ENCODE measurements around the gene PUS1. TPM values are rescaled to one million over a fixed set of nuclear protein-coding genes. Genes with fewer than 3 reads are reported as not detected.

The PUS1 gene
- total RNA-seq, 1 experiment from 2014 or later: 117 TPM

DNA sequence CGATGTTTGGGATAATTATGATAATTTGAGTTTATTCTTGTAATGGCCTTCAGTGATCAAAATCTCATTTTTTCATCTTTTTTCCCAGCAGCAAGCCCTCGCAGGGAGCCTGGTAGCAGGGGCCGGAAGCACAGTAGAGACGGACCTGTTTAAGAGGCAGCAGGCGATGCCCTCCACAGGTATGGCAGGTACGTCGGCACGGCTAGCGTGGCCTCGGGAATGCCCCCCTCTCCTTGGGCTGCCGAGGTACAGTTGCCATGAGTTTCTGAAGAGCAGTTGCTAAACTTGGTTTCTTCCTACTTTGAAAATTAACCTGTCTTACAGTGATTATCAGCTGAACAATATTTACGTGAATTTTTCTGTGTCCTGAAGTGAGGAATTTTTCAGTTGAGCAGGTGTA is 50.5 kb downstream of the PUS1 start:
- H3K4me2 ChIP-seq (ENCODE audit: insufficient read depth, insufficient read length, low read length): no peak overlapping the region
- no peaks in the 10 kb centered on the region for H3K27me3 Mint-ChIP-seq (ENCODE audit: low read depth)
- H2BK5ac ChIP-seq (ENCODE audit: insufficient read length, low read length): no peak overlapping the region
- H3K18ac ChIP-seq (ENCODE audit: insufficient read length, low read depth, low read length): no peak overlapping the region
- no peaks in the 10 kb centered on the region for H4K20me1 ChIP-seq (ENCODE audit: control insufficient read depth, insufficient read depth, insufficient read length)
- DNase-seq: no peak
- H2AFZ ChIP-seq (ENCODE audit: low read length): no peak overlapping the region
- no peak overlapping the region for H2BK120ac ChIP-seq (ENCODE audit: low read depth, low read length, poor library complexity, severe bottlenecking)
- H2BK20ac ChIP-seq (ENCODE audit: low read depth, low read length, poor library complexity, severe bottlenecking): no peak overlapping the region
- no peak overlapping the region for H3K4ac ChIP-seq (ENCODE audit: low read depth, low read length)
- peaks cover 4% of the 10 kb centered on the region in 2 experiments for H3K4me1 Mint-ChIP-seq
- peaks cover 10% of the 10 kb centered on the region for H3K79me1 ChIP-seq (ENCODE audit: insufficient read depth, low read depth, low read length, poor library complexity, severe bottlenecking)
- no peak overlapping the region for H2BK12ac ChIP-seq (ENCODE audit: insufficient read length, low read depth, low read length)
- TF ChIP-seq CTCF (conservative IDR thresholded peaks at IDR 0.05): no peak
- H2BK15ac ChIP-seq (ENCODE audit: low read depth, low read length): no peak overlapping the region
- no peaks in the 10 kb centered on the region for H3K9me3 Mint-ChIP-seq
- H3K27me3 ChIP-seq (ENCODE audit: insufficient read depth, low read length): no peaks in the 10 kb centered on the region
- H3K23me2 ChIP-seq (ENCODE audit: insufficient read length, low read depth, low read length, poor library complexity, severe bottlenecking): no peaks in the 10 kb centered on the region
- no peak overlapping the region for H4K91ac ChIP-seq (ENCODE audit: insufficient read length, low read depth, low read length)
- peaks cover 9 to 52% (median 35%) of the 10 kb centered on the region in 3 experiments for H3K36me3 Mint-ChIP-seq (ENCODE audit: insufficient read depth in 1 of 3, low read depth in 3 of 3)
- no peak overlapping the region for H3T11ph ChIP-seq (ENCODE audit: low read length)
- no peak overlapping the region for H4K5ac ChIP-seq (ENCODE audit: insufficient read length, low read depth, low read length)
- no peaks in the 10 kb centered on the region for H3K9me3 ChIP-seq (ENCODE audit: control insufficient read depth, low read depth, low read length)
- no peak overlapping the region for H3K27ac ChIP-seq (ENCODE audit: insufficient read length, low read depth, low read length)
- H3K79me2 ChIP-seq (ENCODE audit: insufficient read depth, low read length): peaks cover 2% of the 10 kb centered on the region; the same call in 1 of the 2 replicates
- H3K14ac ChIP-seq (ENCODE audit: insufficient read depth, low read length): no peak overlapping the region
- no peak overlapping the region for H3K27ac Mint-ChIP-seq
- no peaks in the 10 kb centered on the region for H3K4me1 ChIP-seq (ENCODE audit: insufficient read depth, low read length)
- WGBS (ENCODE audit: extremely low coverage, insufficient read length, low lambda C conversion rate): no CpG with 5 or more reads among the region's 12 CpGs
- H4K8ac ChIP-seq (replicated peaks; ENCODE audit: insufficient read length, low read depth, low read length): no peak overlapping the region
- H3K23ac ChIP-seq (ENCODE audit: insufficient read length, low read depth, low read length): no peak overlapping the region
- H3K4me3 Mint-ChIP-seq: no peak overlapping the region
- no peak overlapping the region for H3K56ac ChIP-seq (ENCODE audit: insufficient read length, low read depth, low read length)
- no peak overlapping the region for H2AK5ac ChIP-seq (ENCODE audit: insufficient read length, low read length)
- H3K9ac ChIP-seq (ENCODE audit: extremely low read depth, insufficient read length, low read length): no peak overlapping the region

Measured in H9 (cell line).